ENCODE data around the gene C12orf57. TPM values are rescaled to one million over a fixed set of nuclear protein-coding genes. Genes with fewer than 3 reads are reported as not detected.

Gene C12orf57
- total RNA-seq, 1 experiment from 2014 or later, result 103 TPM

GRCh38 chr12:6981152-6982052, 37.6 kb downstream of the C12orf57 start:
- no peak for DNase-seq
- TF ChIP-seq CTCF (IDR thresholded peaks at IDR 0.05; ENCODE audit: unreplicated experiment), result no peak
- H3K36me3 Mint-ChIP-seq (ENCODE audit: insufficient read depth, unreplicated experiment), result peaks cover 44% of the 10 kb centered on the region
- H3K27me3 Mint-ChIP-seq (ENCODE audit: unreplicated experiment), result no peaks in the 10 kb centered on the region
- H3K27ac Mint-ChIP-seq (ENCODE audit: unreplicated experiment), result no peak overlapping the region
- H3K4me3 Mint-ChIP-seq (ENCODE audit: low read depth, unreplicated experiment), result no peak overlapping the region
- BruUV-seq (replicated peaks), result no TSS peak
- no peaks in the 10 kb centered on the region for H3K9me3 Mint-ChIP-seq (ENCODE audit: low read depth, unreplicated experiment)
- H3K4me1 Mint-ChIP-seq (ENCODE audit: low read depth, unreplicated experiment), result no peaks in the 10 kb centered on the region
- intact Hi-C loops (cut with micrococcal nuclease; ENCODE audit: unreplicated experiment), result no loop called here
- CTCF ChIA-PET, result no interaction called here

- Mint-ChIP-seq H3K36me3 (ENCODE audit: insufficient read depth, unreplicated experiment) (peaks cover 33% of the 10 kb centered on the region), H3K27me3 (ENCODE audit: unreplicated experiment) (no peaks in the 10 kb centered on the region), H3K4me3 (ENCODE audit: low read depth, unreplicated experiment) (no peak overlapping the region), H3K4me1 (ENCODE audit: low read depth, unreplicated experiment) (no peaks in the 10 kb centered on the region), H3K9me3 (ENCODE audit: low read depth, unreplicated experiment) (no peaks in the 10 kb centered on the region), H3K27ac (ENCODE audit: unreplicated experiment) (no peak overlapping the region)
- BruUV-seq (replicated peaks), result no TSS peak
- TF ChIP-seq CTCF (IDR thresholded peaks at IDR 0.05; ENCODE audit: unreplicated experiment), result no peak
- DNase-seq, result no peak
- intact Hi-C loops (cut with micrococcal nuclease; ENCODE audit: unreplicated experiment), result no loop called here
- CTCF ChIA-PET, result no interaction called here
Measured at GRCh38 chr12:6982532-6982931, 38.7 kb downstream of the C12orf57 start.

DNA sequence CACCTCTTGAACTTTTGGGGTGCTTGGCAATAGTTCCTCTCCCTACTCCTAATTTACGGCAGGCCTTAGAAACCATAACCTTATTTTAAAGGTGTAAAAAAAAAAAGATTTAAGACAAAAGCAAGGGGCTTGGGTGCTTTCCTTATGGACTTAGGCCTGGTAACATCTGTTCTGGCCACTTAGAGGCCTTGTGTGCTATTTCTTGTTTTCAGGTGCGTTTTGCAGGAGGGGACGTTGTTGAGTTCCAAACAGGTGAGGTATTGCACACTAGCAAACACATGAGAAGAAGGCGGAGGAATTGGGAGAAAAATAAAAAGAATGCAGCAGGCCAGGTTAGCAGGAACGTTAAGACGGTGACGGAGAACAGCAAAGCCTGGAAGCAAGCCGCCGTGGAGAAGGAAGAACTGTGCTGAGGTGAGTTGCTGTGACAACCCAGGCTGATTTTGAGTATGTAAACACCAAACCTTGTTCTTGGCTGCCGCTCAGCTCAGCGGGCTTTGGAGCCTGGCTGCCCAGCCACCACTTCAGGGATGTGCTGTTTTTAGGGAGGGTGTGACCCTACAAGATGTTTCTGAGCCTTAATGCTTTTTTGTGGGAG, 44.2 kb downstream of the C12orf57 start:
- H3K36me3 Mint-ChIP-seq (ENCODE audit: insufficient read depth, unreplicated experiment), result peaks cover 6% of the 10 kb centered on the region
- intact Hi-C loops (cut with micrococcal nuclease; ENCODE audit: unreplicated experiment), result no loop called here
- TF ChIP-seq CTCF (IDR thresholded peaks at IDR 0.05; ENCODE audit: unreplicated experiment), result no peak
- H3K4me1 Mint-ChIP-seq (ENCODE audit: low read depth, unreplicated experiment), result no peaks in the 10 kb centered on the region
- no peak overlapping the region for H3K4me3 Mint-ChIP-seq (ENCODE audit: low read depth, unreplicated experiment)
- CTCF ChIA-PET, result no interaction called here
- no peak for DNase-seq
- H3K27ac Mint-ChIP-seq (ENCODE audit: unreplicated experiment), result no peak overlapping the region
- BruUV-seq (replicated peaks), result no TSS peak
- H3K27me3 Mint-ChIP-seq (ENCODE audit: unreplicated experiment), result no peaks in the 10 kb centered on the region
- no peaks in the 10 kb centered on the region for H3K9me3 Mint-ChIP-seq (ENCODE audit: low read depth, unreplicated experiment)

Small RNA genes within 50 kb of the gene (microRNA-seq; reads per million reads assigned to microRNA genes)
- 9,729 reads per million, percentile 94 among the genes with 10 or more reads in this experiment for gene MIR141
- 68,449 reads per million, percentile 99 among the genes with 10 or more reads in this experiment for gene MIR200C

Other genes starting within 250 kb of the C12orf57 start
- gene PIANP, start 243.2 kb upstream of the C12orf57 start, total RNA-seq (2022), result not detected in 2 replicates
- 47.3 and 55.3 TPM in 2 replicates for gene COPS7A, start 220.0 kb upstream of the C12orf57 start, total RNA-seq (2022)
- gene MLF2, start 190.9 kb upstream of the C12orf57 start, total RNA-seq (2022), result 176 and 183 TPM in 2 replicates
- 53.5 and 62.9 TPM in 2 replicates for gene PTMS, start 177.7 kb upstream of the C12orf57 start, total RNA-seq (2022)
- gene LAG3, start 171.5 kb upstream of the C12orf57 start, total RNA-seq (2022), result 0.34 TPM in 1 of 2 replicates, not detected in the other
- gene CD4, start 154.5 kb upstream of the C12orf57 start, total RNA-seq (2022), result not detected in 2 replicates
- not detected in 2 replicates for gene GPR162, start 122.2 kb upstream of the C12orf57 start, total RNA-seq (2022)
- 0.45 and 0.56 TPM in 2 replicates for gene P3H3, start 115.6 kb upstream of the C12orf57 start, total RNA-seq (2022)
- not detected in 2 replicates for gene GNB3, start 103.1 kb upstream of the C12orf57 start, total RNA-seq (2022)
- 47.9 and 57.1 TPM in 2 replicates for gene CDCA3, start 92.7 kb upstream of the C12orf57 start, total RNA-seq (2022)
- 126 and 128 TPM in 2 replicates for gene USP5, start 91.9 kb upstream of the C12orf57 start, total RNA-seq (2022)
- 608 and 639 TPM in 2 replicates for gene TPI1, start 76.5 kb upstream of the C12orf57 start, total RNA-seq (2022)
- gene SPSB2, start 70.7 kb upstream of the C12orf57 start, total RNA-seq (2022), result 18.0 and 21.5 TPM in 2 replicates
- gene LRRC23, start 39.2 kb upstream of the C12orf57 start, total RNA-seq (2022), result 6.0 and 8.3 TPM in 2 replicates
- 14.5 and 16.1 TPM in 2 replicates for gene ENO2, start 29.4 kb upstream of the C12orf57 start, total RNA-seq (2022)
- gene ATN1, start 16.1 kb upstream of the C12orf57 start, total RNA-seq (2022), result 59.9 and 62.0 TPM in 2 replicates
- gene RNU7-1, start 206 bp upstream of the C12orf57 start, total RNA-seq (2022), result not detected in 2 replicates
- 42.4 and 46.3 TPM in 2 replicates for gene PTPN6, start 7.3 kb downstream of the C12orf57 start, total RNA-seq (2022)
- gene PHB2, start 26.6 kb downstream of the C12orf57 start, total RNA-seq (2022), result 182 and 195 TPM in 2 replicates
- gene EMG1, start 26.9 kb downstream of the C12orf57 start, total RNA-seq (2022), result 73.1 and 80.5 TPM in 2 replicates
- 30.2 and 31.7 TPM in 2 replicates for gene LPCAT3, start 74.5 kb downstream of the C12orf57 start, total RNA-seq (2022)
- 7.1 and 9.7 TPM in 2 replicates for gene C1S, start 116.7 kb downstream of the C12orf57 start, total RNA-seq (2022)
- 7.6 and 7.9 TPM in 2 replicates for gene C1R, start 148.4 kb downstream of the C12orf57 start, total RNA-seq (2022)
- 43.2 and 43.4 TPM in 2 replicates for gene C1RL, start 165.2 kb downstream of the C12orf57 start, total RNA-seq (2022)
- gene RBP5, start 184.9 kb downstream of the C12orf57 start, total RNA-seq (2022), result 0.81 and 2.3 TPM in 2 replicates
- 37.5 and 48.1 TPM in 2 replicates for gene CLSTN3, start 186.3 kb downstream of the C12orf57 start, total RNA-seq (2022)
- 36.8 and 36.9 TPM in 2 replicates for gene PEX5, start 245.7 kb downstream of the C12orf57 start, total RNA-seq (2022)

Measured in Calu3 (cell line).